ENCODE results near the gene REXO1. TPM values are rescaled to one million over a fixed set of nuclear protein-coding genes. Genes with fewer than 3 reads are reported as not detected.
"Not testable (repeated sequence)": the region's sequence is repeated elsewhere in the genome, so short reads cannot be mapped to it uniquely, and the experiment has no call there.

Gene REXO1
- total RNA-seq, 1 donor from 2014 or later = 34.0 TPM

- no peak for DNase-seq (ENCODE audit: low spot score)
Measured at GRCh38 chr19:1799695-1800342, 48.5 kb downstream of the REXO1 start.

GRCh38 chr19:1797313-1797712 lies 51.0 kb downstream of the REXO1 start:
- not testable (repeated sequence) for DNase-seq (ENCODE audit: low spot score)

DNA sequence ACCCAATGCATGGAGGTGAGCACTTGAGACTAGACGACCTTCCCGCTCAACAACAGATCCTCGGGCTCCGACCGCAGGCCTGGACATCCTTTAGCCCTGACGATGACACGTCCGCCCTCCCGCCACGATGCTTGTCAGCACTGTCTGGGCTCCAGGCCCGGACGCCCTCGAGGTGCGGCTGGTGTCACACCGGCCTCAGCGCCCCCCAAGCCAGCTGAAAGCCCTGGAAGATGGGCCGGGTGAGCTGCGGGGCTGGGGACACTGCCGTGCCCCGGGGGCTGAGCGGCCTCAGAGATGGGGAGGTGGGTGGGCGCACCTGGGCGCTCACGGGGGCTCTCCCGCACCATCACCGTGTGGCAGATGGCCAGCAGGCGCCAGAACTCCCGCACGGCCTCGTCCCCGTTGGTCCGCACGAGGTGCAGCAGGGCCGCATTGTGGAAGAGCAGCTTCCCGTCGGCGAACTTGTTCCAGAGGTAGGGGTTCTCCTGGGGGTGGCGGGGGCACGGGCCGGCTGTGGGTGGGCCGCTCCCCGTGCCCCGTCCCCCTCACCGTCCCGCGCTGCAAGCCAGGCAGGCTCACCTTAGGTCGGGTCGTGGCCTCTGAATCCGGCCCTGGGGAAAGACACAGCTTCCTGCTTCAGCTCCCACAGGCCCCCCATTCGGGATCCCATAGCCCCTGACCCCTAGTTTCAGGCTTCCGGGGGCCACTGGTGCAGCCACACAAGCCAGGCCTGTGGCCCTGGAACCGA lies 51.7 kb downstream of the REXO1 start:
- no peak for DNase-seq (ENCODE audit: low spot score)

DNA sequence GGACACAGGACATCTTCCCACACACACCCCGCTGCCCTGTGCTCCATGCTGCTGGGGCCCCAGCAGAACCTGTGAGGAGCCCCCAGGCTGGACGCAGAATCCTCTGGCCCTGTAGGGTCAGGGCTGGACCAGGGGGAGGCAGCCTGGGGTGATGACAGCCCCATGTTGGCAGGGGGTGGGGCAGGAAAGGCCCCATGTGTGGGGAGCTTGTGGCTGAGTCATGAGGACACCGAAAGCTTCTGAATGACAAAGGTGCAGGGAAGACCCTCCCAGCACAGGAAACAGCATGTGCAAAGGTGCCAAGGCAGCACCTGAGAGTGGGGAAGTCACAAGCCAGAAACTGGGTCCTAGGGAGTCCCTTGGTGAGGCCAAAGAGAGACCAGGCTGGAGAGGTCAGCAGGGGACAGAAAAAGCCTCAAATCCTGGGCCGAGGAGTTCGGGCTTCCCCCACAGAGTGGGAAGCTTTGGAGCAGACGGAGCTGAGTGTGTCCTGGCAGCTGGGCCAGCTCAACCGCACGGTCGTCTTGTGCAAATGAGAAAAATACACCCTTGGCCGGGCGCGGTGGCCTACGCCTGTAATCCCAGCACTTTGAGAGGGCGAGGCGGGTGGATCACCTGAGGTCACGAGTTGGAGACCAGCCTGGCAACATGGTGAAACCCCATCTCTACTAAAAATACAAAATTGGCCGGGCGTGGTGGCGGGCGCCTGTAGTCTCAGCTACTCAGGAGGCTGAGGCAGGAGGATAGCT lies 53.7 kb downstream of the REXO1 start:
- no peak for DNase-seq (ENCODE audit: low spot score)

- DNase-seq (ENCODE audit: low spot score) = no peak
Measured at GRCh38 chr19:1791879-1792278, 56.4 kb downstream of the REXO1 start.

- no peak for DNase-seq (ENCODE audit: low spot score)
Measured at GRCh38 chr19:1790054-1790792, 58.1 kb downstream of the REXO1 start.

GRCh38 chr19:1789261-1790041 lies 58.8 kb downstream of the REXO1 start:
- no peak for DNase-seq (ENCODE audit: low spot score)

- no peak for DNase-seq (ENCODE audit: low spot score)
Measured at GRCh38 chr19:1787116-1787515, 61.2 kb downstream of the REXO1 start.

GRCh38 chr19:1786668-1787067 lies 61.6 kb downstream of the REXO1 start:
- no peak for DNase-seq (ENCODE audit: low spot score)

DNA sequence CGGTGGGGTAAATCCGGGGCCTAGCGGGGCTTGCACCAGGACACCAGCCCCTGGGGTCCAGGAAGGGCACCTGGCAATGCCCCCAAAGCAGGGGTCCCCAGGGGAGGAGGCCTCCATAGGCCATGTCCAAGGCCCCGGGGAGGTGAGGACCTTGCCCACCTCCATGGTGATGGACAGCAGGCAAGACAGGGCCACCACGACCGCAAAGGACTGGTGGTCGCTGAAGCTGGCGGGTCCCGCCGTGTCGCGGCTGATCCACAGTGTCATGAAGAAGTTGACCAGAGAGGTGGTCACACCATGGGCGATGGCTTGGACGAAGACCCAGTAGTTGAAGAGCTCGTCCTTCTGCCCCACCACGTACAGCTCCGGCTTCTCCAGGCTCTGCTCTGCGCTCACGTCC lies 63.0 kb downstream of the REXO1 start:
- DNase-seq (ENCODE audit: low spot score) = no peak

GRCh38 chr19:1783874-1784273 lies 64.4 kb downstream of the REXO1 start:
- DNase-seq (ENCODE audit: low spot score) = no peak

- DNase-seq (ENCODE audit: low spot score) = no peak
Measured at GRCh38 chr19:1783354-1783753, 64.9 kb downstream of the REXO1 start.

- DNase-seq (ENCODE audit: low spot score) = no peak
Measured at GRCh38 chr19:1782521-1782920, 65.8 kb downstream of the REXO1 start.

DNA sequence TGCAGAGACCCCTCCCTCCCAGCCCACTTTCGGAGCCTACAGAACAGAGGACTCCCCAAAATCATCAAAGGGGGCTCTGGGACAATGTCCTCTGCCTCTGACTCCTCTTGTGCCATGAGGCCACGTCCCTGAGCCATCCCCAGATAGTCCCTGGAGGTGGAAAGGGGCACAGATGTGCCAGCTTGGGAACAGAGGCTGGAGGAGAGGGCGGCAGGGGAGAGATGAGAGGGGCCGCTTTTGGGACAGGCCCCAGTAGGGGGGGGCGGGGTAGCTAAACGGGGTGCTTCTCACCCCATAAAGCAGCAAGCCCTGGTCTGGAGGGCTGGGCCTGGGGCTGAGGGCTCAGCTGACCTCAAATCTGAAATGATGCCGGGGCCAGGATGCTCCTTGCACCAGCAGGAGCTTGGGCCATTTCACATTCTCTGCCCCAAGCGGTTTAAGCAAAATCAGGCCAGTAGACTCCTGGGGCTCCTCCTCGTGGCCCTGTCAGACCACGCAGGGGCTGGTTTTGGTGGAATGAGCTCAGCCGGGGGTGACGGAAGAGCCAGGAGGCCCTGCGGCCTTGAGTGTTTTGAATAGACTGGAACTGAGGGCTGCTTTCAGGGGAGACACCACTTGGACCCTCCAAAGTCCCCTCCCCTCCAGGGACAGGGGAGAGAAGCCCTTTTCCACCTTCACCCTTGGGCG lies 67.9 kb downstream of the REXO1 start:
- no peak for DNase-seq (ENCODE audit: low spot score)

GRCh38 chr19:1779574-1779973 lies 68.7 kb downstream of the REXO1 start:
- no peak for DNase-seq (ENCODE audit: low spot score)

GRCh38 chr19:1777149-1777548 lies 71.1 kb downstream of the REXO1 start:
- no peak for DNase-seq (ENCODE audit: low spot score)

DNA sequence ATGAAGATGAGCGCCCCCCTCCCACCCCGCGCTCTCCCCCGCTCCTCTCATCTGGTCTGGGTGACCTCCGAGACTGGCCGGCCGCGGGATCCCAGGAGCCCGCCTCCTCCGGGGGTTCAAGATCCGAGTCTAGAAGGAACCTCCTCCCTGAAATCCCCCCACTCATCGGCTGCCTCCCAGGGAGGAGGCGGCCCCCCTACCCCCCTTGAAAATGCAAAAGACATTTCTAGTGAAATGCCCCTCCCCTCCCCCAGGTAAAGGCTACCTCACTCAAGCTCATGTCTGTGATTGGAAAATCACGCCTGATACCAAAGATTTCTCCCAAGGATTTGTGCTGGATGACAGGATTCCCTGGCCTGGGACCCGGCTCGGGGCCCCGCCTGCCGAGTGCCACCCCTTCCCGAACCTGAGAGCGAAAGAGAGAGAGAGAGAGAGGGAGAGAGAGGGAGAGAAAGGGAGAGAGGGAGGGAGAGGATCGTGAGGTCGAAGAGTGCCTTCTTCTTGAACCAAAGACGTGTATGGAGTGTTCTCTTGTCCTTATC lies 71.6 kb downstream of the REXO1 start:
- no peak for DNase-seq (ENCODE audit: low spot score)

DNA sequence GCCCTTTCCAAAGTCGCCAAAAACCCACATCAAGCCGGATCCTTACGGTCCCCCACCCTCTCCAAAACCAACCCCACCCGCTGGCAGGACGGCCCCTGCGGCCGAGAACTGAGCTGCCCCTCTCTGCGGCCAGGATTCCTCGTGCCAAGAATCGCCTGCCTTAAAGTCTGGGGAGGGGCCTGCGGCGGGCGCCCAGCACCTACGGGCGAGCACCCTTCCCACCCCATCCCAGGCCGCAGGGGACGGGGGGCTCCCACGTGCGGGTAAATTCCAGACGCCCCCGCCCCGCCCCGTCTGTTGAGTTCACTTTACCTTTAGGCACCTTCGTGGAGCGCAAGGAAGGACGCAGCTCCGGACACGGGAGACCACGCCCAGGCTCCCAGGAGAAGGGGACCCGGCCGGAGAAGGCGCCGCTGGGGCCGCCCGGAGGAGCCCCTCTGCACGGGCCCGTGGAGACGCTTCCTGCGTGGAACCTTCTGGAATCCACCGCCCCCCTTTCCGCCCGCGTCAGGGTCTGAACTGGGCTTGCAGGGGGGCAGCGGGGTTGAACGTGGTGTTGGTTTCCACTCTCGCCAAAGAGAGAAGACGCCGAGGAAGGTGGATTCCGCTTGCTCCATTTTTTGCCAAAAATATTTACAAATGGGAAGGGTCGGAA lies 72.2 kb downstream of the REXO1 start:
- DNase-seq (ENCODE audit: low spot score) = no peak

Measured in mesenteric fat pad (tissue), 1 donor.